ENCODE measurements around the gene PTPRA. TPM values are rescaled to one million over a fixed set of nuclear protein-coding genes. Genes with fewer than 3 reads are reported as not detected.

PTPRA gene
- total and polyA plus RNA-seq, 2 of the 8 experiments (the other 6 are each of a cell fraction or from before 2014, with no cell fraction given): 47.7 to 51.3 TPM

GRCh38 chr20:3038454-3038853 is 165.2 kb downstream of the PTPRA start:
- ChIA-PET POLR2A (ENCODE audit: partially characterized antibody) (no interaction called here), CTCF (ENCODE audit: partially characterized antibody) (interaction anchor here (1.9 kb wide), 1 partner anchor 15 kb away, joined by 6 read pairs; no protein-coding TSS in a partner anchor)
- no peaks in the 10 kb centered on the region for H3K27me3 ChIP-seq (replicated peaks in 1 of 4; ENCODE audit: control insufficient read depth in 3 of 4, extremely low read depth in 1 of 4, insufficient read depth in 3 of 4, low read length in 3 of 4)
- no peak for DNase-seq (ENCODE audit: low read depth in 1 of 2, low spot score in 2 of 2)
- no peak overlapping the region for H2AFZ ChIP-seq (ENCODE audit: low read length)
- no peak overlapping the region for H3K23ac ChIP-seq (ENCODE audit: insufficient read length)
- no peak overlapping the region for H2AK5ac ChIP-seq (ENCODE audit: low read depth, low read length)
- H3K14ac ChIP-seq (ENCODE audit: insufficient read length): no peak overlapping the region
- peaks cover 24 to 45% (median 33%) of the 10 kb centered on the region in 4 experiments for H3K36me3 ChIP-seq (ENCODE audit: control insufficient read depth in 2 of 4, insufficient read depth in 4 of 4, low read length in 3 of 4)
- no peak overlapping the region for H3K4me2 ChIP-seq (ENCODE audit: insufficient read depth in 1 of 2, low read depth in 2 of 2, low read length in 2 of 2)
- H3K9me3 ChIP-seq (ENCODE audit: insufficient read depth in 2 of 2, low read depth in 1 of 2, low read length in 1 of 2): no peaks in the 10 kb centered on the region
- H2BK120ac ChIP-seq (replicated peaks; ENCODE audit: low read depth, low read length): no peak overlapping the region
- no peak overlapping the region for H4K8ac ChIP-seq (ENCODE audit: extremely low read depth, insufficient read depth, low read length)
- no peaks in the 10 kb centered on the region for H3K79me1 ChIP-seq (ENCODE audit: low read depth, low read length)
- H3K79me2 ChIP-seq (ENCODE audit: control insufficient read depth in 1 of 2, insufficient read depth in 2 of 2, low read length in 2 of 2): no peaks in the 10 kb centered on the region
- H2BK20ac ChIP-seq (ENCODE audit: low read length): no peak overlapping the region
- peaks cover 0 to 12% (median 4%) of the 10 kb centered on the region in 4 experiments; a peak in 5 of 7 replicates for H3K4me1 ChIP-seq (replicated peaks in 1 of 4; ENCODE audit: control insufficient read depth in 3 of 4, insufficient read depth in 4 of 4, low read length in 3 of 4)
- H3K23me2 ChIP-seq (ENCODE audit: low read depth, low read length): no peaks in the 10 kb centered on the region
- FAIRE-seq: no peak
- H4K91ac ChIP-seq (replicated peaks; ENCODE audit: insufficient read length, low read length): no peak overlapping the region
- H2BK15ac ChIP-seq (ENCODE audit: low read length): no peak overlapping the region
- H4K20me1 ChIP-seq (replicated peaks in 1 of 2; ENCODE audit: control insufficient read depth in 1 of 2, insufficient read depth in 2 of 2, low read length in 2 of 2): peaks cover 2 to 4% of the 10 kb centered on the region in 2 experiments
- H4K5ac ChIP-seq (ENCODE audit: insufficient read length, low read depth, low read length): no peak overlapping the region
- no peak overlapping the region for H3K27ac ChIP-seq (ENCODE audit: low read depth, low read length)
- H2BK12ac ChIP-seq (ENCODE audit: low read depth, low read length): no peak overlapping the region
- H3K56ac ChIP-seq (replicated peaks; ENCODE audit: insufficient read length, low read depth, low read length): no peak overlapping the region
- 87% methylated on average over 5 of the region's 5 CpGs; no CpG with 5 or more reads in 1 of the 2 experiments for WGBS, 2 experiments (ENCODE audit: extremely low coverage in 1 of 2, insufficient coverage in 1 of 2, insufficient read length in 1 of 2, insufficient replicate concordance in 2 of 2, low coverage in 1 of 2, low lambda C conversion rate in 2 of 2, missing lambda C conversion rate in 1 of 2)
- H3K18ac ChIP-seq (ENCODE audit: extremely low read depth, low read length): no peak overlapping the region
- H3K9ac ChIP-seq (replicated peaks in 1 of 4; ENCODE audit: extremely low read depth in 1 of 4, low read depth in 3 of 4, low read length in 3 of 4): no peak overlapping the region
- no peak overlapping the region for H3K4ac ChIP-seq (replicated peaks; ENCODE audit: insufficient read length, low read depth, low read length)
- H2BK5ac ChIP-seq (ENCODE audit: low read depth, low read length): no peak overlapping the region
- no peak overlapping the region for H3K4me3 ChIP-seq (ENCODE audit: extremely low read depth in 1 of 4, insufficient read depth in 2 of 4, low read depth in 3 of 4, low read length in 4 of 4)
- TF ChIP-seq RAD21 (IDR thresholded peaks at IDR 0.05 in 1 of 2, conservative IDR thresholded peaks at IDR 0.05 in 1 of 2; ENCODE audit: low read depth in 2 of 2, low read length in 2 of 2): no peak
- TF ChIP-seq, protein P1, sequence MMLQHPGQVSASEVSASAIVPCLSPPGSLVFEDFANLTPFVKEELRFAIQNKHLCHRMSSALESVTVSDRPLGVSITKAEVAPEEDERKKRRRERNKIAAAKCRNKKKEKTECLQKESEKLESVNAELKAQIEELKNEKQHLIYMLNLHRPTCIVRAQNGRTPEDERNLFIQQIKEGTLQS (IDR thresholded peaks at IDR 0.05; ENCODE audit: insufficient read depth, low read depth, low read length): no peak
- TF ChIP-seq POLR2A (IDR thresholded peaks at IDR 0.05; ENCODE audit: control extremely low read depth in 1 of 2, low read depth in 2 of 2, low read length in 2 of 2): no peak
- TF ChIP-seq CBX5 (IDR thresholded peaks at IDR 0.05; ENCODE audit: low read depth, low read length): no peak
- no peak for TF ChIP-seq SP4 (IDR thresholded peaks at IDR 0.05; ENCODE audit: low read length)
- TF ChIP-seq KDM4A (IDR thresholded peaks at IDR 0.05; ENCODE audit: low read depth, low read length, severe bottlenecking): no peak
- no peak for TF ChIP-seq GABPA (IDR thresholded peaks at IDR 0.05; ENCODE audit: borderline replicate concordance, insufficient read depth, low read length)
- no peak for TF ChIP-seq USF2 (IDR thresholded peaks at IDR 0.05; ENCODE audit: low read length)
- TF ChIP-seq BACH1 (IDR thresholded peaks at IDR 0.05; ENCODE audit: low read length): no peak
- TF ChIP-seq, protein P2, sequence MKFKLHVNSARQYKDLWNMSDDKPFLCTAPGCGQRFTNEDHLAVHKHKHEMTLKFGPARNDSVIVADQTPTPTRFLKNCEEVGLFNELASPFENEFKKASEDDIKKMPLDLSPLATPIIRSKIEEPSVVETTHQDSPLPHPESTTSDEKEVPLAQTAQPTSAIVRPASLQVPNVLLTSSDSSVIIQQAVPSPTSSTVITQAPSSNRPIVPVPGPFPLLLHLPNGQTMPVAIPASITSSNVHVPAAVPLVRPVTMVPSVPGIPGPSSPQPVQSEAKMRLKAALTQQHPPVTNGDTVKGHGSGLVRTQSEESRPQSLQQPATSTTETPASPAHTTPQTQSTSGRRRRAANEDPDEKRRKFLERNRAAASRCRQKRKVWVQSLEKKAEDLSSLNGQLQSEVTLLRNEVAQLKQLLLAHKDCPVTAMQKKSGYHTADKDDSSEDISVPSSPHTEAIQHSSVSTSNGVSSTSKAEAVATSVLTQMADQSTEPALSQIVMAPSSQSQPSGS (IDR thresholded peaks at IDR 0.05; ENCODE audit: low read length): no peak
- TF ChIP-seq SP1 (IDR thresholded peaks at IDR 0.05; ENCODE audit: low read depth, low read length): no peak
